ENCODE data around the gene ATP13A3.

Gene ATP13A3

GRCh38 chr3:194365978-194366490 is 120.8 kb downstream of the ATP13A3 start:
- DNase-seq = no peak

- DNase-seq = no peak
Observed at GRCh38 chr3:194365526-194365925, 121.3 kb downstream of the ATP13A3 start.

DNA sequence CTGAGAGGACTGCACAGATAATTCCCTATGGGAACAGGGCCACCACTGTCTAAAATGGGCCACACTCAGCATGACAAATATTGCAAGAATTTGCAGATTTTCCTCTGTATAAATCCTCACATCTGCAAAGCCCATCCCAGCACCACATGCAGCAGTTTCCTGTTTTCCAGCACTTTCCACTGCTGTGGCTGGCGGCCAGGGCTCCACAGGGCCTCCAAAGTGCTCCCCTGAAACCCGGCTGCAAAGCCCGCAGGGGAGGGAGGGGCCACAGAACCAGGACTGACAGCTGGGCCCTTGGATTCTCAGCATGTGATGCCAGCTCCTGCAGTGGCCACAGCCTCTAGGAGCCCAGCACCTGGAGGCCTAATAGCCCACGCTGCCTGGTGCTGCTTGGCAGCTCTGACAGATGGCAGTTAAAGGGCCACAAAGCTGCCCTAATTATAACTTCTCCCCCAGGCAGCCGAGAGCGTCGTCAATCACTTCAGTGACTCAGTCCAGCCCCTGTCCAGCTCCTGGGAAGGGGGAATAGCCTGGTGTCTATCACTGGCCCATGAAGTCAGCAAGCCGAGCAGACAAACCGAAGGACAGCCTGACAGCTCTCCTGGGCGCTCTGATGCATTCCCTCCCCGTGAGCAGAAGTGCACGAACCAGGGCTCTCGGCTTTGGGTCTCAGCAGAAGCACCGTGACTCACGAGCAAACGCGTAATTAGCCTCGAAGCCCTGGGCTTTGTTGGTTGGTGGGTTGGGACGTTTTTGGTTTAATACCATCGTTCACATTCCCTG is 122.0 kb downstream of the ATP13A3 start:
- no peak for DNase-seq

DNA sequence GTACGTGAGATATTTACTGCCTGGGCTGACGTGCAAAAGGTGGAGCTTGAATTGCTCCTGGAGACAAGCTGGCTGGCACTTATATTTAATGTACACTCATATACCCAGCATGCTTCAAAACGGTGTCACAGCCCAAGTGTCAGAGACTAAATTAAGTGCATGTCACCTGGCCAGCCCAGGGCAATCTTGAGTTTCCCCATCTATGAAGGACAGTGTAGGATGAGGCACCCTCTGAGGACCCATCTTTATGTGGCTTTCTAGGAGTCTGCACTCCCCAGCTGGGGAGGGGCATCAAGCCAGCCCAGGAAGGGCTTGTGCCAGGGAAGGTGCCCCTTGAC is 122.5 kb downstream of the ATP13A3 start:
- no peak for DNase-seq

- DNase-seq = no peak
Observed at GRCh38 chr3:194360568-194360967, 126.2 kb downstream of the ATP13A3 start.

DNA sequence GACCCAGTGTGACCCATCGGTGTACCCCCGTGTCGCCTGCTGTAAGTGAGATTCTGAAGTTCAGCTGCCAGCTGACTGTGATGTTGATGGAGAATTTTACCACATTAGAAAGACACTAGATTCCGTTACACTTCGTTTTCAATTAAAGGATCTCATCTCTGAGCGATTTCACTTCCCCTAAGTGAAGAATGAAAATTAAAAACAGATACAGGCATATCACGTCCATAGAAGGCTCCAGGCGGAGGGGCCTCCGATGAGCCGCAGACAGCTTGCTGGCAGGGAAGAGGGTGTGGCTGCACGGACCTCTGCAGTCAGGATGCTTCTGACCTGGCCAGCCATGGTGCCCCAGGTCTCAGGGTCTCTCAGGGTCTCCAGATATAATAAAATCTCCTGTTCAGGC is 129.1 kb downstream of the ATP13A3 start:
- DNase-seq = no peak

DNA sequence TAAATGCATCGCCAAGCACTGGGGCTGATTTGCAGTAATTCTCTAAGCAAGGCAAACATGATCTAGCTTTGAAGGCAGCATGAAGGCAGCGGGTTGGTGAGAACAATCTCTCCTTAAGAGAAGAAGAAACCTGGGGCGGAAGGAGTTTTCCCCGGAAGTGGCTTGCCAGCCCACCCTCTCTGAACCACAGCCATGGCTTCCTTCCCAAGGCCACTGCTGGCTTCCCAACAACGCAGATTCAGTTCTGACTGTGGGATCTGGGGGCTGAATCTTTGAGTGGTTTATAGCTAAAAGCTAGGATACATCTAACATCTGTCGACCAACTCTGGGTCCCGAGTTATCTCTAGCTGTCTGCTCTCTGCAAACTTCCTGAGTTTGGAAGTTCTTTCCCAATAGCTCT is 131.4 kb downstream of the ATP13A3 start:
- DNase-seq = no peak

DNA sequence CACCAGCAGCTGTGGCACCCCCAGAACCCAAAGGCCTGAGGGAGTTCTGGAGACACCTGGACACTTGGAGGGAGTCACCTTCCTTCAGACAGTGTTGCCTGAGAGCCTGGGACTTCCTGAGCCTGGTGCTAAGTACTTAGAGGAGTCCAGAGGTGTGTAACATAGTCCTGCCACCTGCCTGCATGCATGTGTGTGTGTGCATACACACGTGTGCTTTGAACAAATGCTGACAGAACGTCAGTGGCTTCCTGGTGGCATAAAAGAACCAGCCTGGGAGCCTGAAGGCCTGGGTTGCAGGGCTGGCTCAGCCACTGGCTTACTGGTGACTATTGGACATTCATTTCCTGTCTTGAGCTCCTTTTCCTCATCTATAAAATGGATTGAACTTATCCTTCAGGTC is 132.5 kb downstream of the ATP13A3 start:
- no peak for DNase-seq
